PC-9 (cell line): Measurements from ENCODE around the gene GRK4. TPM values are rescaled to one million over a fixed set of nuclear protein-coding genes. Genes with fewer than 3 reads are reported as not detected.

Source experiments
- BruUV-seq: library from RNA; stranded (reverse); fragments of 400-500 nt; replicated peaks from 2 replicates; lab custom pipeline; 2021; lab: Mats Ljungman, UMichigan
- CTCF ChIA-PET: fragments of 300-600 bp; sonication (Branson Sonifier 250); formaldehyde crosslinking; loops from one replicate; lab custom pipeline; 2022; ENCODE audit warnings: antibody characterized with exemption; lab: Charles Lee
- POLR2A ChIA-PET: fragments of 300-600 bp; sonication (Branson Sonifier 250); formaldehyde crosslinking; loops from one replicate; lab custom pipeline; 2022; ENCODE audit warnings: antibody characterized with exemption; ENCODE audit not compliant: unreplicated experiment; lab: Charles Lee
- DNase-seq, 2 experiments: peaks; one replicate each; pipeline versions ENCODE4 v3.0.0 to v3.0.0-alpha.2; 2015 to 2022; ENCODE audit warnings: mixed read lengths in 1 of 2
- H2AFZ ChIP-seq: fragments of 200-600 bp; sonication (generic); 2 replicates; pipeline ENCODE4 v1.8.1; 2017; ENCODE audit warnings: antibody characterized with exemption
- H3F3A ChIP-seq: fragments of 200-600 bp; sonication (generic); 2 replicates; pipeline ENCODE4 v1.8.1; 2017; ENCODE audit warnings: antibody characterized with exemption, mild to moderate bottlenecking, low read depth; ENCODE audit not compliant: insufficient read depth
- H3K27ac ChIP-seq: fragments of 200-600 bp; sonication (generic); 2 replicates; pipeline ENCODE4 v1.6.1; 2016; ENCODE audit warnings: mixed run types
- H3K27me3 ChIP-seq: fragments of 200-600 bp; sonication (generic); 2 replicates; pipeline ENCODE4 v1.6.1; 2016; ENCODE audit warnings: low read depth, mixed run types; ENCODE audit not compliant: insufficient read depth
- H3K36me3 ChIP-seq: fragments of 200-600 bp; sonication (generic); 2 replicates; pipeline ENCODE4 v1.6.1; 2016; ENCODE audit warnings: low read depth, mixed run types
- H3K4me1 ChIP-seq: fragments of 200-600 bp; sonication (generic); replicated peaks from 2 replicates; pipeline ENCODE4 v1.6.1; 2016; ENCODE audit warnings: mixed run types; ENCODE audit not compliant: insufficient read depth
- H3K4me2 ChIP-seq: fragments of 200-600 bp; sonication (generic); 2 replicates; pipeline ENCODE4 v1.6.1; 2017; ENCODE audit warnings: mixed run types
- H3K4me3 ChIP-seq: fragments of 200-600 bp; sonication (generic); 2 replicates; pipeline ENCODE4 v1.6.1; 2016; ENCODE audit warnings: mixed run types
- H3K79me2 ChIP-seq: fragments of 200-600 bp; sonication (generic); 2 replicates; pipeline ENCODE4 v1.6.1; 2017; ENCODE audit warnings: low read depth, mixed run types
- H3K9me2 ChIP-seq: fragments of 200-600 bp; sonication (generic); 2 replicates; pipeline ENCODE4 v1.8.1; 2017; ENCODE audit warnings: mild to moderate bottlenecking; ENCODE audit not compliant: insufficient read depth
- H3K9me3 ChIP-seq: fragments of 200-600 bp; sonication (generic); 2 replicates; pipeline ENCODE4 v1.8.1; 2016; ENCODE audit warnings: low read depth; ENCODE audit not compliant: insufficient read depth
- H4K20me1 ChIP-seq: fragments of 200-600 bp; sonication (generic); 2 replicates; pipeline ENCODE4 v1.8.1; 2017; ENCODE audit not compliant: insufficient read depth
- CTCF ChIP-seq: fragments of 200-600 bp; sonication (generic); conservative IDR thresholded peaks from 2 replicates; pipeline ENCODE4 v1.6.1; 2017; ENCODE audit warnings: mixed run types, antibody characterized with exemption, mild to moderate bottlenecking, moderate library complexity
- EZH2 ChIP-seq: fragments of 200-600 bp; sonication (generic); IDR thresholded peaks from 2 replicates; pipeline ENCODE4 v1.8.0; 2017; ENCODE audit warnings: antibody characterized with exemption, low read depth
- intact Hi-C: fragments of 100-400 bp; cut with micrococcal nuclease; formaldehyde crosslinking; loops from one replicate; pipeline ENCODE4 v1.10.0; 2022; ENCODE audit not compliant: unreplicated experiment
- total RNA-seq: library from RNA; stranded (reverse); gene quantifications from 2 replicates; pipeline ENCODE4 v1.2.3, GENCODE V29; 2021

GRK4 gene
- total RNA-seq, 1 experiment from 2014 or later = 3.1 TPM

GRCh38 chr4:2924765-2925301 is 38.5 kb upstream of the GRK4 start:
- peaks cover 2% of the 10 kb centered on the region; the same call in 1 of the 2 replicates for H3F3A ChIP-seq
- intact Hi-C loops = no loop called here
- H3K4me1 ChIP-seq = no peaks in the 10 kb centered on the region
- no peak overlapping the region for H3K27ac ChIP-seq
- H3K36me3 ChIP-seq = no peaks in the 10 kb centered on the region
- no peaks in the 10 kb centered on the region; the same call in 1 of the 2 replicates for H4K20me1 ChIP-seq
- H3K9me2 ChIP-seq = no peaks in the 10 kb centered on the region
- H3K79me2 ChIP-seq = no peaks in the 10 kb centered on the region
- no peaks in the 10 kb centered on the region for H3K9me3 ChIP-seq
- TF ChIP-seq EZH2 (no peak), CTCF (no peak)
- no peak overlapping the region for H3K4me3 ChIP-seq
- no peak overlapping the region for H2AFZ ChIP-seq
- CTCF ChIA-PET = no interaction called here
- no peak for DNase-seq
- BruUV-seq = no TSS peak
- H3K4me2 ChIP-seq = no peak overlapping the region
- no peaks in the 10 kb centered on the region for H3K27me3 ChIP-seq
- POLR2A ChIA-PET = no interaction called here

- POLR2A ChIA-PET = no interaction called here
- intact Hi-C loops = no loop called here
These were observed 37.9 kb upstream of the GRK4 start for GRCh38 chr4:2925496-2925895.

GRCh38 chr4:2925931-2926860 is 37.2 kb upstream of the GRK4 start:
- Histone ChIP-seq H2AFZ (no peak overlapping the region), H3K4me1 (no peaks in the 10 kb centered on the region), H3K27ac (no peak overlapping the region), H3K27me3 (no peaks in the 10 kb centered on the region), H3K36me3 (no peaks in the 10 kb centered on the region), H3K9me2 (no peaks in the 10 kb centered on the region), H3K4me2 (no peak overlapping the region), H3K9me3 (no peaks in the 10 kb centered on the region), H4K20me1 (no peaks in the 10 kb centered on the region; the same call in 1 of the 2 replicates), H3K4me3 (no peak overlapping the region), H3K79me2 (no peaks in the 10 kb centered on the region), H3F3A (peaks cover 11% of the 10 kb centered on the region; the same call in 1 of the 2 replicates)
- ChIA-PET POLR2A (no interaction called here), CTCF (no interaction called here)
- BruUV-seq = no TSS peak
- intact Hi-C loops = no loop called here
- no peak for TF ChIP-seq EZH2
- no peak for TF ChIP-seq CTCF
- no peak for DNase-seq

More at GRCh38 chr4:2925496-2925895, 37.9 kb upstream of the GRK4 start:
- no peak for TF ChIP-seq EZH2
- TF ChIP-seq CTCF = no peak
- Histone ChIP-seq H3K27ac (no peak overlapping the region), H3F3A (peaks cover 9% of the 10 kb centered on the region; the same call in 1 of the 2 replicates), H3K36me3 (no peaks in the 10 kb centered on the region), H3K4me1 (no peaks in the 10 kb centered on the region), H3K27me3 (no peaks in the 10 kb centered on the region), H2AFZ (no peak overlapping the region), H3K9me3 (no peaks in the 10 kb centered on the region), H3K4me2 (no peak overlapping the region), H4K20me1 (no peaks in the 10 kb centered on the region; the same call in 1 of the 2 replicates), H3K79me2 (no peaks in the 10 kb centered on the region), H3K9me2 (no peaks in the 10 kb centered on the region), H3K4me3 (no peak overlapping the region)
- BruUV-seq = no TSS peak
- no peak for DNase-seq
- CTCF ChIA-PET = no interaction called here
